ENCODE measurements around the gene SLC26A6. TPM values are rescaled to one million over a fixed set of nuclear protein-coding genes. Genes with fewer than 3 reads are reported as not detected.

Gene SLC26A6
- total RNA-seq, 1 experiment from 2014 or later, result 54.7 TPM

DNA sequence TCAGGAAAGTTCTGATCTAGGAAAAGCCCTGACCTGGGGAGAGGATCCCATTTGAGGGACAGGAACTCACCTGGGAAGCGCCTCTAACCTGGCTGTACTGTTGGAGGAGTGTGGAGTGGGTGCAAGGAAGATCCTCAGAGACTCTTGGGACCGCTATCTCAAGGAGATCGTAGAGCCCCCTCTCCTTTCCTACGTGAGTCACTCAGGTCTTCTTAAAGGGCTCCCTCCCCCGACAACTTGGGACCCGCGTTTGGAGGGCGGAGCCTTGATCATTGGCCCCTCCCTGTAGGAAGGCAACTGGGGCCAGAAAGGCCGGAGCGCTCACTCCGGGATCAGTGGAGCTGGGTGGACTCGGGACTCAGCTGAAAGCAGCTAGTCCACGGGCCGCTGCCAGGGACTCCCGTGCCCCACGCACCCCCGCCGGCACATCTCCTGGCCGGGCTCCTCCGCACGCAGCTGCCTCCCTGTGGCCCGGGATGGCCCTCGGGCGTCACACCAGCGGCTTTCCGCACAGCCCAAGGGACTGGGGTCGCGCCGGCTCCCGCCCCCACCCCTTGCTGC, 520 bp downstream of the SLC26A6 start:
- peak; percentile 65 to 66 for DNase-seq
- intact Hi-C loops (cut with micrococcal nuclease; ENCODE audit: unreplicated experiment), result loop anchor here (1.0 to 2.0 kb wide), 4 partner anchors 16 to 76 kb away; partner anchors contain the start of gene UQCRC1
- H3K27me3 ChIP-seq (replicated peaks; ENCODE audit: control insufficient read depth, insufficient read depth, low read length), result no peaks in the 10 kb centered on the region
- H3K4me1 ChIP-seq, result peaks cover 19% of the 10 kb centered on the region
- Mint-ChIP-seq H3K9me3 (ENCODE audit: unreplicated experiment) (no peaks in the 10 kb centered on the region), H3K4me1 (ENCODE audit: low read depth, unreplicated experiment) (peaks cover 21% of the 10 kb centered on the region), H3K36me3 (ENCODE audit: insufficient read depth, unreplicated experiment) (peaks cover 36% of the 10 kb centered on the region), H3K27me3 (ENCODE audit: insufficient read depth, unreplicated experiment) (no peaks in the 10 kb centered on the region), H3K4me3 (ENCODE audit: unreplicated experiment) (peak overlapping the region; percentile 78), H3K27ac (ENCODE audit: unreplicated experiment) (peak overlapping the region; percentile 59)
- no peaks in the 10 kb centered on the region for H3K9me3 ChIP-seq
- ChIA-PET CTCF (interaction anchor here (0.6 to 1.8 kb wide), 14 partner anchors 11 to 234 kb away, joined by 3 to 7 read pairs (median 4); partner anchors contain the start of genes CELSR3, NCKIPSD, PFKFB4 and TMEM89), POLR2A (interaction anchor here (0.7 to 1.7 kb wide), 4 partner anchors 28 to 283 kb away, joined by 3 to 5 read pairs (median 4); partner anchors contain the start of genes CELSR3 and NCKIPSD)
- H3K4me3 ChIP-seq (ENCODE audit: low read depth, low read length), result peak overlapping the region; percentile 83
- BruUV-seq (replicated peaks), result TSS peak; percentile 48
- H3K36me3 ChIP-seq (ENCODE audit: control insufficient read depth, insufficient read depth, low read length), result peaks cover 2% of the 10 kb centered on the region; the same call in 1 of the 2 replicates
- TF ChIP-seq, protein P1, sequence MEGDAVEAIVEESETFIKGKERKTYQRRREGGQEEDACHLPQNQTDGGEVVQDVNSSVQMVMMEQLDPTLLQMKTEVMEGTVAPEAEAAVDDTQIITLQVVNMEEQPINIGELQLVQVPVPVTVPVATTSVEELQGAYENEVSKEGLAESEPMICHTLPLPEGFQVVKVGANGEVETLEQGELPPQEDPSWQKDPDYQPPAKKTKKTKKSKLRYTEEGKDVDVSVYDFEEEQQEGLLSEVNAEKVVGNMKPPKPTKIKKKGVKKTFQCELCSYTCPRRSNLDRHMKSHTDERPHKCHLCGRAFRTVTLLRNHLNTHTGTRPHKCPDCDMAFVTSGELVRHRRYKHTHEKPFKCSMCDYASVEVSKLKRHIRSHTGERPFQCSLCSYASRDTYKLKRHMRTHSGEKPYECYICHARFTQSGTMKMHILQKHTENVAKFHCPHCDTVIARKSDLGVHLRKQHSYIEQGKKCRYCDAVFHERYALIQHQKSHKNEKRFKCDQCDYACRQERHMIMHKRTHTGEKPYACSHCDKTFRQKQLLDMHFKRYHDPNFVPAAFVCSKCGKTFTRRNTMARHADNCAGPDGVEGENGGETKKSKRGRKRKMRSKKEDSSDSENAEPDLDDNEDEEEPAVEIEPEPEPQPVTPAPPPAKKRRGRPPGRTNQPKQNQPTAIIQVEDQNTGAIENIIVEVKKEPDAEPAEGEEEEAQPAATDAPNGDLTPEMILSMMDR (IDR thresholded peaks at IDR 0.05; ENCODE audit: insufficient read depth in 1 of 2, low read depth in 1 of 2, low read length in 1 of 2, severe bottlenecking in 1 of 2, unreplicated experiment in 1 of 2), result no peak

DNA sequence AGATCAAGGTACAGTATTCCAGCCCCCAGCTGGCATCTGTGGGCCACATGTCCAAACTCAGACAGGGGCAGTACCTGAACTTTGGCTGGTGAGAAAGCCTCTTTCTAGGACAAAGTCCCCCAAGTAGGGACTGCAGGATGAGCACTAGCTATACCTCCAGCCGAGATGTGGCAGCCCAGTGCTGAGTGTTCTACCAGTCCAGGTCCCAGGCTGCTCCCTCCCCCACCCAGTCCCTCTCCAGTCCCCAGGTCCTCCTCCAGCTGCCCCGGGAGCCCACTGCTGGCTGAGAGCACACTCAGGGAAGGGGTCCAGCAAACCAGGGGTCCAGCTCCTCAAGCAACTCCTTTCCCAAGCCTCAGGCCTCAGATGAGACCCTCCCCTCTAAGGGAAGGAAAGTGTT, 1.5 kb downstream of the SLC26A6 start:
- peaks cover 19% of the 10 kb centered on the region for H3K4me1 ChIP-seq
- intact Hi-C loops (cut with micrococcal nuclease; ENCODE audit: unreplicated experiment), result loop anchor here (2.0 kb wide), 2 partner anchors 15 to 75 kb away; no protein-coding TSS in a partner anchor
- DNase-seq, result no peak
- no TSS peak for BruUV-seq (replicated peaks)
- Mint-ChIP-seq H3K36me3 (ENCODE audit: insufficient read depth, unreplicated experiment) (peaks cover 36% of the 10 kb centered on the region), H3K4me3 (ENCODE audit: unreplicated experiment) (peak overlapping the region; percentile 78), H3K27me3 (ENCODE audit: insufficient read depth, unreplicated experiment) (no peaks in the 10 kb centered on the region), H3K4me1 (ENCODE audit: low read depth, unreplicated experiment) (peaks cover 21% of the 10 kb centered on the region), H3K9me3 (ENCODE audit: unreplicated experiment) (no peaks in the 10 kb centered on the region), H3K27ac (ENCODE audit: unreplicated experiment) (peak overlapping the region; percentile 59)
- CTCF ChIA-PET, result interaction anchor here (1.1 to 1.4 kb wide), 2 partner anchors 25 to 43 kb away, joined by 4 read pairs; partner anchors contain the start of gene UQCRC1
- no peaks in the 10 kb centered on the region for H3K9me3 ChIP-seq
- peak overlapping the region; percentile 83 for H3K4me3 ChIP-seq (ENCODE audit: low read depth, low read length)
- POLR2A ChIA-PET, result interaction anchor here (0.5 to 1.7 kb wide), 2 partner anchors 29 to 224 kb away, joined by 4 to 5 read pairs; partner anchors contain the start of gene CELSR3
- TF ChIP-seq, protein P1 (IDR thresholded peaks at IDR 0.05; ENCODE audit: insufficient read depth in 1 of 2, low read depth in 1 of 2, low read length in 1 of 2, severe bottlenecking in 1 of 2, unreplicated experiment in 1 of 2), result no peak
- H3K27me3 ChIP-seq (replicated peaks; ENCODE audit: control insufficient read depth, insufficient read depth, low read length), result no peaks in the 10 kb centered on the region
- H3K36me3 ChIP-seq (ENCODE audit: control insufficient read depth, insufficient read depth, low read length), result peaks cover 2% of the 10 kb centered on the region; the same call in 1 of the 2 replicates

DNA sequence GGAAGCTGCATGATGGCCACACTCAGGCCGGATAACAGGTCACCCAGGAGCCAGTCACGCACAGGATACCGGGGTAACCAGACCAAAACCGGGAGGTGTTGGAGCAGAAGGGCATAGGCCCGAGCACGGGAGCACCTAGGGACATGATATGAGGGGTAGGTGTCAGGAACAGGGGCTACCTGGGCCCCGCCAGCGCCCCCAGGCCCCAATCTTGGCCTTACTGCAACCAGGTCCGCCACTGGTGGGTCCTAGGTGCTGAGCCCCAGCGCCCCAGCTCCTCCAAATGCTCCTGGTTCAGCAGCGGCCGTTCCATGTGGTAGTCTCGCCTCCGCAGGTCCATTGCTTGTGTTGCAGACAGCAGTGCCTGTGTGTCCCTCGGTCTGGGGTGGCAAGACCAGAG, 2.0 kb downstream of the SLC26A6 start:
- ChIA-PET POLR2A (no interaction called here), CTCF (no interaction called here)
- intact Hi-C loops (cut with micrococcal nuclease; ENCODE audit: unreplicated experiment), result no loop called here
- Mint-ChIP-seq H3K9me3 (ENCODE audit: unreplicated experiment) (no peaks in the 10 kb centered on the region), H3K36me3 (ENCODE audit: insufficient read depth, unreplicated experiment) (peaks cover 34% of the 10 kb centered on the region), H3K27ac (ENCODE audit: unreplicated experiment) (no peak overlapping the region), H3K27me3 (ENCODE audit: insufficient read depth, unreplicated experiment) (no peaks in the 10 kb centered on the region), H3K4me1 (ENCODE audit: low read depth, unreplicated experiment) (peaks cover 20% of the 10 kb centered on the region), H3K4me3 (ENCODE audit: unreplicated experiment) (no peak overlapping the region)
- Histone ChIP-seq H3K4me3 (ENCODE audit: low read depth, low read length) (no peak overlapping the region), H3K36me3 (ENCODE audit: control insufficient read depth, insufficient read depth, low read length) (peaks cover 4% of the 10 kb centered on the region), H3K4me1 (peaks cover 19% of the 10 kb centered on the region), H3K9me3 (no peaks in the 10 kb centered on the region), H3K27me3 (replicated peaks; ENCODE audit: control insufficient read depth, insufficient read depth, low read length) (no peaks in the 10 kb centered on the region)
- TF ChIP-seq, protein P1 (IDR thresholded peaks at IDR 0.05; ENCODE audit: insufficient read depth in 1 of 2, low read depth in 1 of 2, low read length in 1 of 2, severe bottlenecking in 1 of 2, unreplicated experiment in 1 of 2), result no peak
- no peak for DNase-seq
- no TSS peak for BruUV-seq (replicated peaks)
